Spleen (tissue), 7 donors: ENCODE data around the gene HTR3B.

ENCODE experiments used
- CTCF ChIP-seq, 11 experiments: fragments of 200-600 bp in 7 of 11; fragments of 450-650 bp in 4 of 11; sonication (generic) in 4 of 11; IDR thresholded peaks in 8 of 11; conservative IDR thresholded peaks in 3 of 11; 1 replicate in 7 of 11; 2 replicates in 4 of 11; pipeline versions ENCODE4 v1.4.0 to v1.8.0; 2016 to 2021; ENCODE audit warnings: antibody characterized with exemption in 11 of 11, inconsistent platforms in 4 of 11, mild to moderate bottlenecking in 1 of 11
- POLR2A ChIP-seq, 3 donors: fragments of 450-650 bp; IDR thresholded peaks; one replicate each; pipeline ENCODE4 v1.5.1; 2017; ENCODE audit warnings: antibody characterized with exemption in 3 of 3, mild to moderate bottlenecking in 1 of 3
- donor health status: DM: no; HTN: no; CAD: no; lungs with moderate emphysema.
- donor health status: DM: no; HTN: no; CAD: no.
- donor health status: DM: no; HTN: no; CAD: no.

GRCh38 chr11:113984781-113985180, 80.2 kb downstream of the HTR3B start:
- no peak for TF ChIP-seq CTCF (IDR thresholded peaks at IDR 0.05 in 8 of 11, conservative IDR thresholded peaks at IDR 0.05 in 3 of 11)
- TF ChIP-seq POLR2A (IDR thresholded peaks at IDR 0.05) = no peak
